IMR-90 (cell line): ENCODE measurements around the gene CCDC146. TPM values are rescaled to one million over a fixed set of nuclear protein-coding genes. Genes with fewer than 3 reads are reported as not detected.

Source experiments
- ATAC-seq: fragments of 200-7000 bp; cut with Tn5 transposase; 2 replicates; pipeline ENCODE4 v1.9.1; 2020; ENCODE audit warnings: low read depth, mild to moderate bottlenecking, moderate library complexity
- BruUV-seq: library from RNA; stranded (reverse); fragments of 400-500 nt; replicated peaks from 2 replicates; lab custom pipeline; 2021; lab: Mats Ljungman, UMichigan
- CTCF ChIA-PET: fragments of 300-600 bp; formaldehyde crosslinking; extraction: SDS; loops from one replicate; lab custom pipeline; 2021; ENCODE audit warnings: antibody characterized with exemption; lab: Yijun Ruan, JAX
- POLR2A ChIA-PET: fragments of 300-600 bp; sonication (Branson Sonifier 250); formaldehyde crosslinking; loops from one replicate; lab custom pipeline; 2022; ENCODE audit warnings: antibody characterized with exemption; ENCODE audit not compliant: unreplicated experiment; lab: Charles Lee
- DNase-seq: peaks from one replicate; pipeline ENCODE4 v3.0.0; 2013
- H2AFZ ChIP-seq: replicated peaks from 2 replicates; pipeline ENCODE3; 2013; ENCODE audit warnings: low read length, mild to moderate bottlenecking; ENCODE audit not compliant: poor library complexity
- H2AK5ac ChIP-seq: 2 replicates; pipeline ENCODE4 v1.6.1; 2013; ENCODE audit warnings: low read depth, low read length, inconsistent platforms
- H2AK9ac ChIP-seq: replicated peaks from 2 replicates; pipeline ENCODE3; 2013; ENCODE audit warnings: mild to moderate bottlenecking, low read depth, low read length, moderate library complexity; ENCODE audit not compliant: poor library complexity
- H2BK120ac ChIP-seq: 2 replicates; pipeline ENCODE4 v1.6.1; 2013; ENCODE audit warnings: low read depth, low read length, inconsistent platforms
- H2BK15ac ChIP-seq: 3 replicates; pipeline ENCODE4 v1.6.1; 2013; ENCODE audit warnings: low read depth, low read length, inconsistent platforms
- H2BK20ac ChIP-seq: 2 replicates; pipeline ENCODE4 v1.6.1; 2013; ENCODE audit warnings: low read depth, mild to moderate bottlenecking, inconsistent platforms, low read length, moderate library complexity
- H2BK5ac ChIP-seq: 2 replicates; pipeline ENCODE4 v1.6.1; 2013; ENCODE audit warnings: mild to moderate bottlenecking, low read depth, low read length, inconsistent platforms; ENCODE audit not compliant: poor library complexity, severe bottlenecking
- H3K14ac ChIP-seq: replicated peaks from 2 replicates; pipeline ENCODE4 v1.6.1; 2013; ENCODE audit warnings: low read depth, low read length, inconsistent platforms
- H3K18ac ChIP-seq: 2 replicates; pipeline ENCODE4 v1.6.1; 2013; ENCODE audit warnings: low read depth, low read length, control low read depth
- H3K23ac ChIP-seq: 2 replicates; pipeline ENCODE4 v1.6.1; 2013; ENCODE audit warnings: low read depth, low read length, inconsistent platforms
- H3K27ac ChIP-seq: 2 replicates; pipeline ENCODE4 v1.5.1; 2013; ENCODE audit warnings: mild to moderate bottlenecking, control low read depth, low read length; ENCODE audit not compliant: insufficient read depth
- H3K27me3 ChIP-seq: 2 replicates; pipeline ENCODE4 v1.6.1; 2013; ENCODE audit warnings: low read length; ENCODE audit not compliant: control insufficient read depth, insufficient read depth
- H3K36me3 ChIP-seq: 2 replicates; pipeline ENCODE4 v1.6.1; 2013; ENCODE audit warnings: low read length, mixed read lengths; ENCODE audit not compliant: control insufficient read depth, insufficient read depth
- H3K4ac ChIP-seq: 2 replicates; pipeline ENCODE4 v1.6.1; 2013; ENCODE audit warnings: low read depth, low read length, inconsistent platforms
- H3K4me1 ChIP-seq: 2 replicates; pipeline ENCODE4 v1.6.1; 2013; ENCODE audit warnings: low read length, mixed read lengths; ENCODE audit not compliant: control insufficient read depth, insufficient read depth
- H3K4me2 ChIP-seq: 2 replicates; pipeline ENCODE4 v1.6.1; 2013; ENCODE audit warnings: low read depth, mild to moderate bottlenecking, control low read depth, low read length, moderate library complexity
- H3K4me3 ChIP-seq: 2 replicates; pipeline ENCODE4 v1.5.1; 2013; ENCODE audit warnings: low read depth, mild to moderate bottlenecking, control low read depth, low read length, moderate library complexity; ENCODE audit not compliant: insufficient read depth
- H3K56ac ChIP-seq: 2 replicates; pipeline ENCODE4 v1.6.1; 2013; ENCODE audit warnings: low read length, inconsistent platforms; ENCODE audit not compliant: insufficient read depth; ENCODE audit errors: extremely low read depth
- H3K79me1 ChIP-seq, 2 experiments: 2 replicates each; pipeline ENCODE4 v1.6.1; 2013; ENCODE audit warnings: low read length in 2 of 2, inconsistent platforms in 1 of 2, low read depth in 1 of 2
- H3K9ac ChIP-seq: 2 replicates; pipeline ENCODE4 v1.6.1; 2013; ENCODE audit warnings: low read depth, low read length, control low read depth
- H3K9me1 ChIP-seq: 2 replicates; pipeline ENCODE4 v1.6.1; 2013; ENCODE audit warnings: low read length, inconsistent platforms; ENCODE audit not compliant: insufficient read depth
- H3K9me3 ChIP-seq: 2 replicates; pipeline ENCODE4 v1.6.1; 2013; ENCODE audit warnings: low read length; ENCODE audit not compliant: control insufficient read depth, insufficient read depth
- H4K20me1 ChIP-seq: 2 replicates; pipeline ENCODE4 v1.6.1; 2013; ENCODE audit warnings: low read length, inconsistent platforms; ENCODE audit not compliant: insufficient read depth
- H4K5ac ChIP-seq: 2 replicates; pipeline ENCODE4 v1.6.1; 2013; ENCODE audit warnings: mild to moderate bottlenecking, low read depth, low read length, control low read depth
- H4K8ac ChIP-seq, 2 experiments: 2 replicates each; pipeline ENCODE4 v1.6.1; 2013; ENCODE audit warnings: low read depth in 2 of 2, low read length in 2 of 2, control low read depth in 1 of 2, inconsistent platforms in 1 of 2
- H4K91ac ChIP-seq: 2 replicates; pipeline ENCODE4 v1.6.1; 2013; ENCODE audit warnings: low read depth, low read length, inconsistent platforms; ENCODE audit not compliant: insufficient read depth
- BHLHE40 ChIP-seq: fragments of 150-350 bp; IDR thresholded peaks from 2 replicates; pipeline ENCODE4 v1.6.1; 2016; ENCODE audit warnings: mild to moderate bottlenecking, low read depth, low read length
- CEBPB ChIP-seq: IDR thresholded peaks from 2 replicates; pipeline ENCODE4 v1.6.1; 2012; ENCODE audit warnings: low read depth, low read length, improper control_type of control experiment
- CHD1 ChIP-seq: IDR thresholded peaks from 2 replicates; pipeline ENCODE4 v1.6.1; 2012; ENCODE audit warnings: low read depth, low read length, improper control_type of control experiment
- CTCF ChIP-seq: conservative IDR thresholded peaks from 2 replicates; pipeline ENCODE4 v1.5.1; 2012; ENCODE audit warnings: mild to moderate bottlenecking, low read depth, low read length, improper control_type of control experiment
- FOS ChIP-seq: fragments of 150-350 bp; IDR thresholded peaks from 2 replicates; pipeline ENCODE4 v1.6.1; 2016; ENCODE audit warnings: low read depth, low read length
- MAFK ChIP-seq: IDR thresholded peaks from 2 replicates; pipeline ENCODE4 v1.6.1; 2012; ENCODE audit warnings: low read depth, low read length, improper control_type of control experiment
- MAZ ChIP-seq: IDR thresholded peaks from 2 replicates; pipeline ENCODE4 v1.6.1; 2012; ENCODE audit warnings: low read depth, mild to moderate bottlenecking, low read length, improper control_type of control experiment, moderate library complexity, borderline replicate concordance
- MXI1 ChIP-seq: IDR thresholded peaks from 2 replicates; pipeline ENCODE4 v1.6.1; 2012; ENCODE audit warnings: low read depth, mild to moderate bottlenecking, low read length, moderate library complexity, borderline replicate concordance
- POLR2A ChIP-seq: IDR thresholded peaks from 2 replicates; pipeline ENCODE4 v1.6.1; 2012; ENCODE audit warnings: mild to moderate bottlenecking, low read depth, low read length
- RAD21 ChIP-seq: IDR thresholded peaks from 2 replicates; pipeline ENCODE4 v1.6.1; 2012; ENCODE audit warnings: low read length, improper control_type of control experiment
- RCOR1 ChIP-seq: IDR thresholded peaks from 2 replicates; pipeline ENCODE4 v1.6.1; 2012; ENCODE audit warnings: mild to moderate bottlenecking, low read length, improper control_type of control experiment; ENCODE audit not compliant: insufficient replicate concordance
- RFX5 ChIP-seq: IDR thresholded peaks from 2 replicates; pipeline ENCODE4 v1.8.0; 2012; ENCODE audit warnings: low read depth, mild to moderate bottlenecking, low read length, moderate library complexity
- SMC3 ChIP-seq: fragments of 150-350 bp; IDR thresholded peaks from 2 replicates; pipeline ENCODE4 v1.6.1; 2016; ENCODE audit warnings: low read depth, mild to moderate bottlenecking, antibody characterized with exemption, low read length, moderate library complexity
- USF2 ChIP-seq: fragments of 150-350 bp; IDR thresholded peaks from 2 replicates; pipeline ENCODE4 v1.6.1; 2017; ENCODE audit warnings: mild to moderate bottlenecking, antibody characterized with exemption, low read length, low read depth
- WGBS, 2 experiments: methylation state at CpG; one replicate each; pipeline versions ENCODE4 v1.1.5 to v1.1.7; 2013; ENCODE audit warnings: missing lambda C conversion rate in 2 of 2; ENCODE audit not compliant: insufficient read length in 1 of 2; ENCODE audit errors: extremely low coverage in 2 of 2; 5-methylcytosine and 5-hydroxymethylcytosine counted together
- dilution Hi-C: fragments of 300-500 bp; cut with HindIII; formaldehyde crosslinking; loops from one replicate; pipeline ENCODE4 v1.14.3; 2018; ENCODE audit warnings: low sequenced_read_pairs; ENCODE audit not compliant: unreplicated experiment
- in situ Hi-C: fragments of 300-500 bp; cut with MboI; formaldehyde crosslinking; loops from 3 replicates; pipeline ENCODE4 v1.14.3; 2019; ENCODE audit warnings: low sequenced_read_pairs, inconsistent platforms, mixed read lengths
- intact Hi-C: fragments of 100-400 bp; cut with micrococcal nuclease; formaldehyde crosslinking; loops from 2 replicates; pipeline ENCODE4 v1.10.0; 2022
- polyA plus RNA-seq, 3 experiments: library from polyadenylated mRNA; depleted of rRNA; stranded (reverse); fragments of >200 nt; gene quantifications; 2 replicates each; pipeline ENCODE4 v1.2.3, GENCODE V29; 2012; ENCODE audit warnings: low replicate concordance in 1 of 3
- total RNA-seq: library from RNA; depleted of rRNA; stranded (reverse); fragments of >200 nt; gene quantifications from 2 replicates; pipeline ENCODE4 v1.2.3, GENCODE V29; 2012
- TF ChIP-seq, protein P1 (sequence below): fragments of 150-350 bp; IDR thresholded peaks from 2 replicates; pipeline ENCODE4 v1.6.1; 2016; ENCODE audit warnings: low read depth, mild to moderate bottlenecking, low read length, moderate library complexity, borderline replicate concordance

Gene CCDC146
- total and polyA plus RNA-seq, 2 of the 4 experiments (the other 2 are of a cell fraction): 0.54 to 1.7 TPM

- Histone ChIP-seq H3K9ac (no peak overlapping the region), H3K79me1 (no peaks in the 10 kb centered on the region), H3K4me3 (no peak overlapping the region), H3K27me3 (no peaks in the 10 kb centered on the region), H3K18ac (no peak overlapping the region), H3K4me2 (no peak overlapping the region), H3K27ac (no peak overlapping the region), H4K8ac (no peak overlapping the region), H3K9me3 (no peaks in the 10 kb centered on the region), H2AK9ac (no peak overlapping the region), H2BK120ac (no peak overlapping the region), H3K9me1 (no peaks in the 10 kb centered on the region; the same call in 1 of the 2 replicates), H4K5ac (no peak overlapping the region), H4K20me1 (no peaks in the 10 kb centered on the region), H2BK20ac (no peak overlapping the region), H3K56ac (no peak overlapping the region), H3K36me3 (peaks cover 3% of the 10 kb centered on the region; the same call in 1 of the 2 replicates), H3K4ac (no peak overlapping the region), H3K14ac (no peak overlapping the region), H4K91ac (no peak overlapping the region), H3K23ac (no peak overlapping the region), H2BK15ac (no peak overlapping the region), H3K4me1 (peaks cover 3% of the 10 kb centered on the region), H2AFZ (no peak overlapping the region), H2BK5ac (no peak overlapping the region), H2AK5ac (no peak overlapping the region)
- TF ChIP-seq RAD21 (no peak), CHD1 (no peak), BHLHE40 (no peak), SMC3 (no peak), MXI1 (no peak), MAZ (no peak), CEBPB (no peak), MAFK (no peak), USF2 (no peak), FOS (no peak), CTCF (no peak), RFX5 (no peak), POLR2A (no peak), RCOR1 (no peak)
- TF ChIP-seq, protein P1, sequence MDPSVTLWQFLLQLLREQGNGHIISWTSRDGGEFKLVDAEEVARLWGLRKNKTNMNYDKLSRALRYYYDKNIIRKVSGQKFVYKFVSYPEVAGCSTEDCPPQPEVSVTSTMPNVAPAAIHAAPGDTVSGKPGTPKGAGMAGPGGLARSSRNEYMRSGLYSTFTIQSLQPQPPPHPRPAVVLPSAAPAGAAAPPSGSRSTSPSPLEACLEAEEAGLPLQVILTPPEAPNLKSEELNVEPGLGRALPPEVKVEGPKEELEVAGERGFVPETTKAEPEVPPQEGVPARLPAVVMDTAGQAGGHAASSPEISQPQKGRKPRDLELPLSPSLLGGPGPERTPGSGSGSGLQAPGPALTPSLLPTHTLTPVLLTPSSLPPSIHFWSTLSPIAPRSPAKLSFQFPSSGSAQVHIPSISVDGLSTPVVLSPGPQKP: no peak
- ATAC-seq (no peak), DNase-seq (no peak)
- ChIA-PET POLR2A (no interaction called here), CTCF (interaction anchor here (1.4 kb wide), 1 partner anchor 22 kb away, joined by 3 read pairs; no protein-coding TSS in a partner anchor)
- no TSS peak for BruUV-seq
- intact Hi-C loops: no loop called here
- in situ Hi-C loops: no loop called here
- dilution Hi-C loops: no loop called here
- no CpG with 5 or more reads among the region's 1 CpG for WGBS, 2 experiments
Observed at GRCh38 chr7:77318019-77318418, 195.6 kb downstream of the CCDC146 start.
